ENCODE measurements around the gene AGPAT1.

The AGPAT1 gene, protein sequence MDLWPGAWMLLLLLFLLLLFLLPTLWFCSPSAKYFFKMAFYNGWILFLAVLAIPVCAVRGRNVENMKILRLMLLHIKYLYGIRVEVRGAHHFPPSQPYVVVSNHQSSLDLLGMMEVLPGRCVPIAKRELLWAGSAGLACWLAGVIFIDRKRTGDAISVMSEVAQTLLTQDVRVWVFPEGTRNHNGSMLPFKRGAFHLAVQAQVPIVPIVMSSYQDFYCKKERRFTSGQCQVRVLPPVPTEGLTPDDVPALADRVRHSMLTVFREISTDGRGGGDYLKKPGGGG

GRCh38 chr6:32175711-32176475, at the start of gene AGPAT1:
TSS of gene AGPAT1 (minus strand) at chr6:32176084. CDS start at chr6:32171496, 4,588 bp downstream.
- H3K4me3 ChIP-seq (ENCODE audit: low read length), result peak within 1 kb of the TSS; percentile 62
- no peaks in the 10 kb centered on the region for H3K27me3 ChIP-seq (ENCODE audit: insufficient read depth, low read length)
- peaks cover 37% of the 10 kb centered on the region for H3K4me1 ChIP-seq (ENCODE audit: insufficient read depth, low read length)
- H2AFZ ChIP-seq (ENCODE audit: low read depth, low read length), result no peak within 1 kb of the TSS
- peaks cover 20% of the 10 kb centered on the region for H3K36me3 ChIP-seq (ENCODE audit: insufficient read depth, low read length)
- H3K9me3 ChIP-seq (ENCODE audit: low read length), result no peaks in the 10 kb centered on the region

GRCh38 chr6:32224696-32225095, 48.8 kb upstream of the AGPAT1 start:
- Histone ChIP-seq H3K9me3 (ENCODE audit: low read length) (no peaks in the 10 kb centered on the region), H3K4me3 (ENCODE audit: low read length) (no peak overlapping the region), H2AFZ (ENCODE audit: low read depth, low read length) (no peak overlapping the region)

DNA sequence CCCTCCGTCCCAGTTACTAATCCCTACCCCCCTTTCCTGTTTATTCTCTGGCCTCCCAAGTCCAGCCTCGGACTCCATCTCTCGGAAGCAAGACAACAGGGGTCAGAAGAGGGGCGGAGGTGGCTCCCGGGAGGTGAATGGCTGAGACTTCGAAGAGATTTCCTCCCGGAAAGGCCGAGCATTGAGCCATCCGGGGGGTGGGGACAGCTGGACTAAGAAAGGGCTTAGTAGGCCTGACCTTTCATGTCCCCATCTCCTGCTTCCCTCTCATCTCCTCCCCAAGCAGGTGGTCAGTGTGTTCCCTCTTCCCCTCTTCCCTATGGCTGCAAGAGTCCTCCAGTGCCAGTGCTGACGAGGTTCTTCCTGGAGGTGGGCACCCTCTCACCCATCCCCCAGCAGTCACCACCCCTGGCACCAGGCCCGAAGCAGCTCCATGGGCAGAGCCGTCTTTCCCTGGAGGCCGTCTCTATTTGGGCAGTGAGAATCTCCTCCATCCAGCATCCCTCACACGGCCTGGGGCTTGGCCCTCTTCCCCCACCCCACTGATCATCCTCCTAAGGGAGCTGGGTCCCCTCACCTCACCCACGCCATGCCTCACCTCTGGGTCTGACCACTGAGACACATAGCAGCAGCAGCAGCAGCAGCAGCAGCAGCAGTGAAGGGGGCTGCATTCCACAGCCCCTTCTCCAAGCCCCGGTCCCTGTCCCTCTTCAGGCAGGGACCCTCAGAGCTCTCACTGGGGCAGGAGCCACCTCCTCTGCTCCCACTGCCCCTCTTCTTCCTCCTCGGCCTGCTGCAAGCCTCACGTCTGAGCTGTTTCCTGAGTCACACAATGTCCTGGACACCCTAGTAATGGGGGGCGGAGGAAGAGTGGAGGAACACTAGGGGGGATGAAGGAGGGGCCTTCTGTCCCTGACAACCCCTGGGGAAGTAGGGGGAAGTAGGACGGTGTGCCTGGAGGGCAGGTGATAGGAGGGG, 47.7 kb upstream of the AGPAT1 start, which contains the start of gene NOTCH4:
Gene NOTCH4, minus strand, starts transcription at position 810 of the 978 bp plus-strand sequence. Its CDS starts 139 bp downstream, at position 671.
- H3K9me3 ChIP-seq (ENCODE audit: low read length), result no peaks in the 10 kb centered on the region
- no peaks in the 10 kb centered on the region for H3K36me3 ChIP-seq (ENCODE audit: insufficient read depth, low read length)
- H3K4me3 ChIP-seq (ENCODE audit: low read length), result no peak within 1 kb of the TSS
- peaks cover 26% of the 10 kb centered on the region for H3K27me3 ChIP-seq (ENCODE audit: insufficient read depth, low read length)
- no peak within 1 kb of the TSS for H2AFZ ChIP-seq (ENCODE audit: low read depth, low read length)
- no peaks in the 10 kb centered on the region for H3K4me1 ChIP-seq (ENCODE audit: insufficient read depth, low read length)

More at GRCh38 chr6:32224696-32225095, 48.8 kb upstream of the AGPAT1 start:
- Histone ChIP-seq H3K27me3 (ENCODE audit: insufficient read depth, low read length) (peaks cover 26% of the 10 kb centered on the region), H3K4me1 (ENCODE audit: insufficient read depth, low read length) (no peaks in the 10 kb centered on the region), H3K36me3 (ENCODE audit: insufficient read depth, low read length) (no peaks in the 10 kb centered on the region)

GRCh38 chr6:32222333-32223230, 46.7 kb upstream of the AGPAT1 start:
- Histone ChIP-seq H3K36me3 (ENCODE audit: insufficient read depth, low read length) (no peaks in the 10 kb centered on the region), H2AFZ (ENCODE audit: low read depth, low read length) (no peak overlapping the region), H3K4me1 (ENCODE audit: insufficient read depth, low read length) (no peaks in the 10 kb centered on the region), H3K9me3 (ENCODE audit: low read length) (no peaks in the 10 kb centered on the region), H3K27me3 (ENCODE audit: insufficient read depth, low read length) (peaks cover 29% of the 10 kb centered on the region), H3K4me3 (ENCODE audit: low read length) (no peak overlapping the region)

GRCh38 chr6:32220021-32220420, 44.1 kb upstream of the AGPAT1 start:
- no peaks in the 10 kb centered on the region for H3K4me1 ChIP-seq (ENCODE audit: insufficient read depth, low read length)
- peaks cover 33% of the 10 kb centered on the region for H3K27me3 ChIP-seq (ENCODE audit: insufficient read depth, low read length)
- no peak overlapping the region for H3K4me3 ChIP-seq (ENCODE audit: low read length)
- no peaks in the 10 kb centered on the region for H3K36me3 ChIP-seq (ENCODE audit: insufficient read depth, low read length)
- no peaks in the 10 kb centered on the region for H3K9me3 ChIP-seq (ENCODE audit: low read length)
- no peak overlapping the region for H2AFZ ChIP-seq (ENCODE audit: low read depth, low read length)

DNA sequence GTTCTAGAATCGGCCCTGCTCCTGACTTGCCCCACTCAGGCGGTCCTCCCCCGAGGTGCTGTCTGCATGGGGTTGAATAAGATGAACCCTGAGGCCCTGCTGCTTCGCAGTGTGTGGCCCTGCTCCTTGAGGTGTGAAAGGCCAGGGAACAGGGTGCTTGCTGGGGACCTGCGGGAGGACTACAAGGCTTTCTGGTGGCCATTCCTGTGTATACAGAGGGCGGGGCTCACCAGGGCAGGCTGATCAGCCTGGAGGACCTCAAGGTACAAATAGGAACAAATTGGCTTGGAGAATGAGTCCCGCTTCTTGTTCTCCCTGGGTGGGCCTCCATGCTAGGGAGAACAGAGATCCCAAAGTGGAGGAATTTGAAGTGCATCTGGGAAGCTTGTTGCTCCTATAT, 42.3 kb upstream of the AGPAT1 start:
- peaks cover 26% of the 10 kb centered on the region for H3K27me3 ChIP-seq (ENCODE audit: insufficient read depth, low read length)
- H3K4me3 ChIP-seq (ENCODE audit: low read length), result no peak overlapping the region
- H3K9me3 ChIP-seq (ENCODE audit: low read length), result no peaks in the 10 kb centered on the region
- no peaks in the 10 kb centered on the region for H3K4me1 ChIP-seq (ENCODE audit: insufficient read depth, low read length)
- no peaks in the 10 kb centered on the region for H3K36me3 ChIP-seq (ENCODE audit: insufficient read depth, low read length)
- H2AFZ ChIP-seq (ENCODE audit: low read depth, low read length), result no peak overlapping the region

DNA sequence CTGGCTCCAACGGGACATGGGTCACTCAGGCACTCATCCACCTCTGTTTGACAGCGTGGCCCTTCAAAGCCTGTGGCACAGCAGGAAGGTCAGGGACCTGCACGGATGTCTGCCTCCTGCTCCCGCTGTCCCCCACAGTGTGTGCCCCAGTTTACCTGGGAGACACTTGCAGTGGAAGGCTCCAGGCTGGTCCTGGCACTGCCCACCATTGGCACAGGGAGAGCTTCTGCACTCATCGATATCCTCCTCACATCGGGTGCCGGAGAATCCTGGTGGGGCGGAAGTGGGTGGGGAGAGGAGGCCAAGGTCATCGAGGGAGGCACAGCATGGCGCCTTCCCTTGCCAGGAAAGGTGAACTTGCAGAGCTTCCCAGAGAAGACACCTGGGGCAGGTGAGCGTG, 41.1 kb upstream of the AGPAT1 start:
- Histone ChIP-seq H3K9me3 (ENCODE audit: low read length) (no peaks in the 10 kb centered on the region), H3K36me3 (ENCODE audit: insufficient read depth, low read length) (no peaks in the 10 kb centered on the region), H2AFZ (ENCODE audit: low read depth, low read length) (no peak overlapping the region), H3K4me3 (ENCODE audit: low read length) (no peak overlapping the region), H3K4me1 (ENCODE audit: insufficient read depth, low read length) (no peaks in the 10 kb centered on the region), H3K27me3 (ENCODE audit: insufficient read depth, low read length) (peaks cover 21% of the 10 kb centered on the region)

DNA sequence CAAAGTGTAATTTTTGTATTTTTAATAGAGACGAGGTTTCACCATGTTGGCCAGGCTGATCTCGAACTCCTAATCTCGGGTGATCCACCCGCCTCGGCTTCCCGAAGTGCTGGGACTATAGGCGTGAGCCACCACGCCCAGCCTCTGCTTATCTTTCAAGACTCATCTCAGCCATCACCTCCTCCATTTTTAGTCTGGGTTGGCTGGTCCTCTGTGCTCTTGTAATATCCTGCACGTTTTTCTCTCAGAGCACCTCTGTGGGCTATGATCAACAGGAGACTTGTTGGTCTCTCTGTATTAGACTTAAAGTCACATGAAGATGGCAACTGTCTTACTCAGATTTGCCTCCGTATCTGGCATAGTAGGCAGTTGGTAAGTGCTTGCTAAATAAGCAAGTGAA, 40.4 kb upstream of the AGPAT1 start:
- Histone ChIP-seq H3K9me3 (ENCODE audit: low read length) (no peaks in the 10 kb centered on the region), H3K27me3 (ENCODE audit: insufficient read depth, low read length) (peaks cover 21% of the 10 kb centered on the region), H3K4me1 (ENCODE audit: insufficient read depth, low read length) (no peaks in the 10 kb centered on the region), H2AFZ (ENCODE audit: low read depth, low read length) (no peak overlapping the region), H3K4me3 (ENCODE audit: low read length) (no peak overlapping the region), H3K36me3 (ENCODE audit: insufficient read depth, low read length) (no peaks in the 10 kb centered on the region)

DNA sequence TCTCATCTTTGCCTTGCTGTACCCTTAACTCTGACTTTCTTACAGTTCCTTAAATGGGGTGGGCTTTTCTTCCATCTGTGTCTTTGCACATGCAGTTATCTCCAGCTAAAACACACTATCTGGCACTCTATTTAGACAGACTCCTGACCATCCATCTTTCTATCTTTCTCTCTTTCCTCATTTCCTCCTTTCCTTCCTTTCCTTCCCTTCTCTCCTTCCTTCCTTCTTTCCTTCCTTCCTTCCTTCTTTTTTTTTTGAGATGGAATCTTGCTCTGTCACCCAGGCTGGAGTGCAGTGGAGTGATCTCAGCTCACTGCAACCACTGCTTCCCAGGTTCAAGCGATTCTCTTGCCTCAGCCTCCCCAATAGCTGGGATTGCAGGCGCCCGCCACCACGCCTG, 39.7 kb upstream of the AGPAT1 start:
- Histone ChIP-seq H3K27me3 (ENCODE audit: insufficient read depth, low read length) (peaks cover 18% of the 10 kb centered on the region), H2AFZ (ENCODE audit: low read depth, low read length) (no peak overlapping the region), H3K4me1 (ENCODE audit: insufficient read depth, low read length) (no peaks in the 10 kb centered on the region), H3K4me3 (ENCODE audit: low read length) (no peak overlapping the region), H3K36me3 (ENCODE audit: insufficient read depth, low read length) (no peaks in the 10 kb centered on the region), H3K9me3 (ENCODE audit: low read length) (no peaks in the 10 kb centered on the region)

- H3K9me3 ChIP-seq (ENCODE audit: low read length), result no peaks in the 10 kb centered on the region
- no peak overlapping the region for H3K4me3 ChIP-seq (ENCODE audit: low read length)
- no peak overlapping the region for H2AFZ ChIP-seq (ENCODE audit: low read depth, low read length)
- no peaks in the 10 kb centered on the region for H3K36me3 ChIP-seq (ENCODE audit: insufficient read depth, low read length)
- peaks cover 22% of the 10 kb centered on the region for H3K27me3 ChIP-seq (ENCODE audit: insufficient read depth, low read length)
- H3K4me1 ChIP-seq (ENCODE audit: insufficient read depth, low read length), result no peaks in the 10 kb centered on the region
Observed at GRCh38 chr6:32214126-32214525, 38.2 kb upstream of the AGPAT1 start.

GRCh38 chr6:32213649-32214048, 37.8 kb upstream of the AGPAT1 start:
- H3K27me3 ChIP-seq (ENCODE audit: insufficient read depth, low read length), result peaks cover 22% of the 10 kb centered on the region
- H3K4me1 ChIP-seq (ENCODE audit: insufficient read depth, low read length), result no peaks in the 10 kb centered on the region
- no peaks in the 10 kb centered on the region for H3K9me3 ChIP-seq (ENCODE audit: low read length)
- no peak overlapping the region for H2AFZ ChIP-seq (ENCODE audit: low read depth, low read length)
- no peaks in the 10 kb centered on the region for H3K36me3 ChIP-seq (ENCODE audit: insufficient read depth, low read length)
- no peak overlapping the region for H3K4me3 ChIP-seq (ENCODE audit: low read length)
